ENCODE results near the gene INAFM2. TPM values are rescaled to one million over a fixed set of nuclear protein-coding genes. Genes with fewer than 3 reads are reported as not detected.

Gene INAFM2
- total and polyA plus RNA-seq, 10 of the 15 experiments (the other 5 are each of a cell fraction or from before 2014, with no cell fraction given) = 0.75 to 8.1 (median 3.9) TPM

GRCh38 chr15:40354408-40355171 lies 31.1 kb downstream of the INAFM2 start:
- no peak overlapping the region for H2AFZ ChIP-seq (ENCODE audit: control insufficient read depth, low read depth, low read length)
- H3K79me2 ChIP-seq (ENCODE audit: control insufficient read depth, insufficient read depth, low read length) = no peaks in the 10 kb centered on the region
- no peak overlapping the region for H3K4me2 ChIP-seq (ENCODE audit: control insufficient read depth, insufficient read depth)
- no peaks in the 10 kb centered on the region for H3K9me3 ChIP-seq (replicated peaks; ENCODE audit: control insufficient read depth, insufficient read depth, low read length)
- H3K4me3 ChIP-seq = no peak overlapping the region
- ATAC-seq (peak; percentile 35; the same call in 1 of the 3 replicates), FAIRE-seq (no peak), DNase-seq (ENCODE audit: low read depth, low spot score) (no peak)
- POLR2A ChIA-PET = no interaction called here
- peaks cover 0 to 4% of the 10 kb centered on the region in 2 experiments; a peak in 2 of 4 replicates for H3K27me3 ChIP-seq (replicated peaks in 1 of 2; ENCODE audit: control insufficient read depth in 2 of 2, insufficient read depth in 2 of 2, low read length in 1 of 2)
- H3K36me3 ChIP-seq (ENCODE audit: control insufficient read depth in 2 of 2, insufficient read depth in 2 of 2, low read length in 1 of 2) = no peaks in the 10 kb centered on the region
- BruUV-seq (replicated peaks) = no TSS peak
- RAD21 ChIA-PET (ENCODE audit: unreplicated experiment) = interaction anchor here (1.4 kb wide), 1 partner anchor 75 kb away, joined by 4 read pairs; no protein-coding TSS in a partner anchor
- no peak overlapping the region for H3K9ac ChIP-seq (ENCODE audit: control insufficient read depth, insufficient read depth, low read length)
- WGBS (ENCODE audit: insufficient coverage, insufficient replicate concordance, low lambda C conversion rate, missing lambda C conversion rate) = 10% methylated on average over 8 of the region's 9 CpGs
- no peak for TF ChIP-seq NR2C2 (IDR thresholded peaks at IDR 0.05; ENCODE audit: borderline replicate concordance, control insufficient read depth, insufficient read length, low read depth)
- TF ChIP-seq CTCF (IDR thresholded peaks at IDR 0.05 in 2 of 3, conservative IDR thresholded peaks at IDR 0.05 in 1 of 3; ENCODE audit: control insufficient read depth in 2 of 3, extremely low read depth in 1 of 3, insufficient read depth in 1 of 3, low read depth in 3 of 3, low read length in 3 of 3) = peak; percentile 16 to 44 (median 26); a peak in 4 of 6 replicates
- in situ Hi-C loops (cut with MboI) = loop anchor here (5.0 kb wide), 1 partner anchor 47 kb away; the partner anchor contains the start of gene PLCB2
- intact Hi-C loops (cut with micrococcal nuclease; ENCODE audit: unreplicated experiment) = no loop called here
- H4K20me1 ChIP-seq (ENCODE audit: control insufficient read depth, insufficient read depth) = no peaks in the 10 kb centered on the region
- H3K27ac ChIP-seq (ENCODE audit: control insufficient read depth, insufficient read depth) = no peak overlapping the region
- CTCF ChIA-PET = interaction anchor here (0.6 to 1.8 kb wide), 6 partner anchors 10 to 110 kb away, joined by 3 to 7 read pairs (median 3); no protein-coding TSS in a partner anchor
- SMC1A ChIA-PET (ENCODE audit: uncharacterized antibody, unreplicated experiment) = no interaction called here
- H3K4me1 ChIP-seq (ENCODE audit: control insufficient read depth, insufficient read depth, low read length) = peaks cover 5% of the 10 kb centered on the region; the same call in 1 of the 2 replicates
